NB4 (cell line): ENCODE results near the gene KRI1.

Experiments used
- MYC ChIP-seq: IDR thresholded peaks from 2 replicates; pipeline ENCODE4 v1.6.1; 2011; ENCODE audit warnings: low read depth, low read length
- POLR2A ChIP-seq: IDR thresholded peaks from 2 replicates; pipeline ENCODE4 v1.6.1; 2011; ENCODE audit warnings: mild to moderate bottlenecking; ENCODE audit not compliant: insufficient read length; ENCODE audit errors: extremely low read depth
- TF ChIP-seq, protein P1 (sequence below): IDR thresholded peaks from 2 replicates; pipeline ENCODE4 v1.6.1; 2011; ENCODE audit warnings: low read depth, low read length
- TF ChIP-seq, protein P2 (sequence below): IDR thresholded peaks from one replicate; pipeline ENCODE4 v1.5.1; 2012; ENCODE audit warnings: low read depth, low read length

DNA sequence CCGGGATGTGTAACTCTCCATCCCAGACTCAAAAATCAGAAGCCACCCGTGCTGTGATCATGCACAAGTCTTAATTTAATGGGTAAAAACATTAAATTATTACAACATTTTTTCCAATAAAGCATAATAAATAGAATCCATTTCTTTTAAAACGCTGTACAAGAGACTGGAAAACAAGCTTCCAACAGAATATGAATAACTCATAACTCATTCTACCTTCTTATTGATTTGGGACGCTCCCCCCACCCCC lies 523 bp upstream of the KRI1 start:
- TF ChIP-seq, protein P1, sequence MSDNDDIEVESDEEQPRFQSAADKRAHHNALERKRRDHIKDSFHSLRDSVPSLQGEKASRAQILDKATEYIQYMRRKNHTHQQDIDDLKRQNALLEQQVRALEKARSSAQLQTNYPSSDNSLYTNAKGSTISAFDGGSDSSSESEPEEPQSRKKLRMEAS, result no peak
- TF ChIP-seq POLR2A, result no peak
- TF ChIP-seq, protein P2, sequence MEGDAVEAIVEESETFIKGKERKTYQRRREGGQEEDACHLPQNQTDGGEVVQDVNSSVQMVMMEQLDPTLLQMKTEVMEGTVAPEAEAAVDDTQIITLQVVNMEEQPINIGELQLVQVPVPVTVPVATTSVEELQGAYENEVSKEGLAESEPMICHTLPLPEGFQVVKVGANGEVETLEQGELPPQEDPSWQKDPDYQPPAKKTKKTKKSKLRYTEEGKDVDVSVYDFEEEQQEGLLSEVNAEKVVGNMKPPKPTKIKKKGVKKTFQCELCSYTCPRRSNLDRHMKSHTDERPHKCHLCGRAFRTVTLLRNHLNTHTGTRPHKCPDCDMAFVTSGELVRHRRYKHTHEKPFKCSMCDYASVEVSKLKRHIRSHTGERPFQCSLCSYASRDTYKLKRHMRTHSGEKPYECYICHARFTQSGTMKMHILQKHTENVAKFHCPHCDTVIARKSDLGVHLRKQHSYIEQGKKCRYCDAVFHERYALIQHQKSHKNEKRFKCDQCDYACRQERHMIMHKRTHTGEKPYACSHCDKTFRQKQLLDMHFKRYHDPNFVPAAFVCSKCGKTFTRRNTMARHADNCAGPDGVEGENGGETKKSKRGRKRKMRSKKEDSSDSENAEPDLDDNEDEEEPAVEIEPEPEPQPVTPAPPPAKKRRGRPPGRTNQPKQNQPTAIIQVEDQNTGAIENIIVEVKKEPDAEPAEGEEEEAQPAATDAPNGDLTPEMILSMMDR, result no peak
- no peak for TF ChIP-seq MYC
